Endothelial cell of umbilical vein (primary cell): Measurements from ENCODE around the gene PILRA.

Experiments
- EZH2 ChIP-seq: IDR thresholded peaks from 2 replicates; pipeline ENCODE4 v1.6.1; 2012; ENCODE audit warnings: borderline replicate concordance, low read depth, mild to moderate bottlenecking, moderate library complexity, low read length, inconsistent platforms; ENCODE audit not compliant: severe bottlenecking
- JUN ChIP-seq: IDR thresholded peaks from 2 replicates; pipeline ENCODE4 v1.6.1; 2011; ENCODE audit warnings: borderline replicate concordance, low read depth; ENCODE audit not compliant: insufficient read length, insufficient read depth
- POLR2A ChIP-seq: IDR thresholded peaks from 2 replicates; pipeline ENCODE4 v1.6.1; 2012; ENCODE audit warnings: low read depth, mild to moderate bottlenecking, control low read depth, low read length
- POLR2AphosphoS5 ChIP-seq: IDR thresholded peaks from 2 replicates; pipeline ENCODE4 v1.6.1; 2012; ENCODE audit warnings: low read depth, mild to moderate bottlenecking, control low read depth, low read length, moderate library complexity; ENCODE audit not compliant: insufficient read depth
- TF ChIP-seq, protein P1 (sequence below), 2 donors: IDR thresholded peaks; 1 replicate in 1 of 2; 2 replicates in 1 of 2; pipeline ENCODE4 v1.5.1; 2011; ENCODE audit warnings: low read length in 2 of 2, mild to moderate bottlenecking in 2 of 2, moderate library complexity in 2 of 2, control low read depth in 1 of 2, inconsistent platforms in 1 of 2, low read depth in 1 of 2; ENCODE audit not compliant: insufficient read depth in 1 of 2; ENCODE audit errors: extremely low read depth in 1 of 2

DNA sequence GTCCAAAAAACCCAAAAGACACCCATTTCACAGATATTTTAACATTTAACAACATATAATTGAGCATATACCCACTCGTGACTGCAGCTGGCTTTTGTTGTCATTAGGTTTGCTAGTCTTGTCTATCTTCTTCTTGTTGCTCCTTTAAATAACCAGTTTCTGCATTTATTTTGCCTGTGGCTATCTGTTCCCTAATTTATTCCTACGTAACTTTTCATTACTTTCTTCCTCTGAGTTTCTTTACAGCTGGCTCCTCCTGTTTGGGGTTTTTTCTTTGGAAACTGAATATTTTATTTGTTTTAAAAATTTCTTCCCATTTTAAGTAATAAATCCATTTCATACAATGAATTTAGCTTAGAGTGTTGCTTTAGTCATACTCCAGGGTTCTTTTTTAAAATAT, 14.4 kb downstream of the PILRA start:
- TF ChIP-seq, protein P1, sequence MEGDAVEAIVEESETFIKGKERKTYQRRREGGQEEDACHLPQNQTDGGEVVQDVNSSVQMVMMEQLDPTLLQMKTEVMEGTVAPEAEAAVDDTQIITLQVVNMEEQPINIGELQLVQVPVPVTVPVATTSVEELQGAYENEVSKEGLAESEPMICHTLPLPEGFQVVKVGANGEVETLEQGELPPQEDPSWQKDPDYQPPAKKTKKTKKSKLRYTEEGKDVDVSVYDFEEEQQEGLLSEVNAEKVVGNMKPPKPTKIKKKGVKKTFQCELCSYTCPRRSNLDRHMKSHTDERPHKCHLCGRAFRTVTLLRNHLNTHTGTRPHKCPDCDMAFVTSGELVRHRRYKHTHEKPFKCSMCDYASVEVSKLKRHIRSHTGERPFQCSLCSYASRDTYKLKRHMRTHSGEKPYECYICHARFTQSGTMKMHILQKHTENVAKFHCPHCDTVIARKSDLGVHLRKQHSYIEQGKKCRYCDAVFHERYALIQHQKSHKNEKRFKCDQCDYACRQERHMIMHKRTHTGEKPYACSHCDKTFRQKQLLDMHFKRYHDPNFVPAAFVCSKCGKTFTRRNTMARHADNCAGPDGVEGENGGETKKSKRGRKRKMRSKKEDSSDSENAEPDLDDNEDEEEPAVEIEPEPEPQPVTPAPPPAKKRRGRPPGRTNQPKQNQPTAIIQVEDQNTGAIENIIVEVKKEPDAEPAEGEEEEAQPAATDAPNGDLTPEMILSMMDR (IDR thresholded peaks at IDR 0.05; ENCODE audit: extremely low read depth in 1 of 2, insufficient read depth in 1 of 2, low read depth in 1 of 2, low read length in 2 of 2), result no peak
- no peak for TF ChIP-seq POLR2A
- TF ChIP-seq POLR2AphosphoS5, result no peak
- no peak for TF ChIP-seq JUN
- TF ChIP-seq EZH2, result no peak
